NCI-H128 (cell line): Measurements from ENCODE around the gene GIPC2.
"Not testable (repeated sequence)": the region's sequence is repeated elsewhere in the genome, so short reads cannot be mapped to it uniquely, and the experiment has no call there.

Experiments
- DNase-seq: peaks from one replicate; lab custom pipeline; 2025; ENCODE audit not compliant: unreplicated experiment; lab: John Stamatoyannopoulos, UW

The GIPC2 gene

GRCh38 chr1:78094639-78095038, 48.9 kb downstream of the GIPC2 start:
- DNase-seq, result no peak

GRCh38 chr1:78095593-78095992, 49.8 kb downstream of the GIPC2 start:
- no peak for DNase-seq

- DNase-seq, result no peak
These were observed 50.3 kb downstream of the GIPC2 start for GRCh38 chr1:78096017-78096416.

- DNase-seq, result no peak
These were observed 51.2 kb downstream of the GIPC2 start for GRCh38 chr1:78096976-78097375.

- DNase-seq, result no peak
These were observed 55.3 kb downstream of the GIPC2 start for GRCh38 chr1:78101051-78101450.

- DNase-seq, result no peak
These were observed 55.7 kb downstream of the GIPC2 start for GRCh38 chr1:78101514-78101913.

- no peak for DNase-seq
These were observed 56.3 kb downstream of the GIPC2 start for GRCh38 chr1:78102082-78102481.

GRCh38 chr1:78102916-78103315, 57.1 kb downstream of the GIPC2 start:
- DNase-seq, result no peak

- DNase-seq, result no peak
These were observed 58.6 kb downstream of the GIPC2 start for GRCh38 chr1:78104322-78104721.

- DNase-seq, result not testable (repeated sequence)
These were observed 63.9 kb downstream of the GIPC2 start for GRCh38 chr1:78109659-78110058.

- no peak for DNase-seq
These were observed 67.6 kb downstream of the GIPC2 start for GRCh38 chr1:78113156-78113916.

GRCh38 chr1:78114034-78114956, 68.5 kb downstream of the GIPC2 start:
- DNase-seq, result peak; percentile 63

GRCh38 chr1:78120485-78120884, 74.7 kb downstream of the GIPC2 start:
- not testable (repeated sequence) for DNase-seq

GRCh38 chr1:78121710-78122109, 75.9 kb downstream of the GIPC2 start:
- DNase-seq, result no peak

- DNase-seq, result no peak
These were observed 76.6 kb downstream of the GIPC2 start for GRCh38 chr1:78122389-78122788.

- no peak for DNase-seq
These were observed 80.7 kb downstream of the GIPC2 start for GRCh38 chr1:78126506-78126905.

- DNase-seq, result no peak
These were observed 86.6 kb downstream of the GIPC2 start for GRCh38 chr1:78132174-78132947.

- no peak for DNase-seq
These were observed 87.2 kb downstream of the GIPC2 start for GRCh38 chr1:78132948-78133322.

- DNase-seq, result no peak
These were observed 90.9 kb downstream of the GIPC2 start for GRCh38 chr1:78136680-78137079.

GRCh38 chr1:78141531-78142231, 95.9 kb downstream of the GIPC2 start:
- DNase-seq, result no peak

GRCh38 chr1:78142736-78143135, 97.0 kb downstream of the GIPC2 start:
- no peak for DNase-seq
